Astrocyte of the cerebellum (primary cell): ENCODE results near the gene GRXCR2.
A peak's percentile ranks its signal among the peaks of the same experiment; 100 is the strongest.

Experiments
- DNase-seq: peaks from one replicate; pipeline ENCODE4 v3.0.0-alpha.2; 2011; ENCODE audit warnings: low read depth
- H3K4me3 ChIP-seq: 2 replicates; pipeline ENCODE4 v1.5.1; 2011; ENCODE audit warnings: mild to moderate bottlenecking, low read depth, low read length, moderate library complexity
- CTCF ChIP-seq: IDR thresholded peaks from 2 replicates; pipeline ENCODE4 v1.5.1; 2012; ENCODE audit warnings: low read length, low read depth, moderate library complexity, mild to moderate bottlenecking; ENCODE audit errors: missing control alignments
- in situ Hi-C: cut with HindIII; loops from 2 replicates; pipeline ENCODE4 v1.10.0; 2017; ENCODE audit warnings: low sequenced_read_pairs

Gene GRXCR2

GRCh38 chr5:145834917-145835847 is 37.6 kb downstream of the GRXCR2 start, which contains the start of gene PRELID2:
TSS of gene PRELID2 (minus strand) at chr5:145835342. CDS start at chr5:145835251, 91 bp downstream.
- no peak for TF ChIP-seq CTCF
- in situ Hi-C loops = no loop called here
- H3K4me3 ChIP-seq = peak within 1 kb of the TSS; percentile 57
- DNase-seq = peak; percentile 60

- no peak for TF ChIP-seq CTCF
- peak overlapping the region; percentile 57 for H3K4me3 ChIP-seq
- in situ Hi-C loops = no loop called here
- DNase-seq = no peak
These were observed 38.3 kb downstream of the GRXCR2 start for GRCh38 chr5:145834554-145834916.

- no peak for TF ChIP-seq CTCF
These were observed 39.1 kb downstream of the GRXCR2 start for GRCh38 chr5:145833631-145834200.

GRCh38 chr5:145830594-145830993 is 42.2 kb downstream of the GRXCR2 start:
- H3K4me3 ChIP-seq = no peak overlapping the region
- TF ChIP-seq CTCF = no peak
- no peak for DNase-seq
- in situ Hi-C loops = no loop called here

More at GRCh38 chr5:145833631-145834200, 39.1 kb downstream of the GRXCR2 start:
- no peak for DNase-seq
- in situ Hi-C loops = no loop called here
- no peak overlapping the region for H3K4me3 ChIP-seq

GRCh38 chr5:145829708-145830361 is 43.0 kb downstream of the GRXCR2 start:
- in situ Hi-C loops = no loop called here
- DNase-seq = no peak
- no peak overlapping the region for H3K4me3 ChIP-seq
- no peak for TF ChIP-seq CTCF

- no peak for TF ChIP-seq CTCF
- DNase-seq = no peak
- in situ Hi-C loops = no loop called here
These were observed 45.7 kb downstream of the GRXCR2 start for GRCh38 chr5:145826895-145827674.

More at GRCh38 chr5:145826895-145827674, 45.7 kb downstream of the GRXCR2 start:
- H3K4me3 ChIP-seq = no peak overlapping the region
